Measurements from ENCODE around the gene SORCS2. TPM values are rescaled to one million over a fixed set of nuclear protein-coding genes. Genes with fewer than 3 reads are reported as not detected.

The SORCS2 gene
- polyA plus RNA-seq, 3 donors, result 0.46 to 0.55 TPM; not detected in 1

GRCh38 chr4:7320206-7320797 lies 128.0 kb downstream of the SORCS2 start:
- H3K27me3 ChIP-seq (ENCODE audit: control insufficient read depth in 2 of 2, insufficient read depth in 2 of 2, low read length in 2 of 2), result no peaks in the 10 kb centered on the region
- TF ChIP-seq CTCF (IDR thresholded peaks at IDR 0.05), result no peak
- Mint-ChIP-seq H3K4me1 (no peaks in the 10 kb centered on the region), H3K27ac (no peak overlapping the region), H3K9me3 (peaks cover 3 to 17% (median 15%) of the 10 kb centered on the region in 7 donors), H3K27me3 (ENCODE audit: low read depth in 3 of 3) (peaks cover 4 to 20% (median 7%) of the 10 kb centered on the region in 3 donors), H3K4me3 (no peak overlapping the region), H3K36me3 (no peaks in the 10 kb centered on the region)
- DNase-seq, result no peak
- H3K4me3 ChIP-seq (replicated peaks in 1 of 3; ENCODE audit: low read depth in 2 of 3, low read length in 3 of 3), result no peak overlapping the region
- H3K27ac ChIP-seq (ENCODE audit: low read depth in 1 of 2, low read length in 2 of 2), result no peak overlapping the region
- no peaks in the 10 kb centered on the region for H4K20me1 ChIP-seq (ENCODE audit: insufficient read depth, low read length)
- H2AFZ ChIP-seq (ENCODE audit: insufficient read depth, low read depth, low read length, poor library complexity, severe bottlenecking), result no peak overlapping the region
- no peaks in the 10 kb centered on the region for H3K4me1 ChIP-seq (ENCODE audit: control insufficient read depth in 1 of 2, insufficient read depth in 2 of 2, low read length in 2 of 2)
- WGBS (ENCODE audit: insufficient coverage), result 54% methylated on average over 2 of the region's 5 CpGs
- H3K36me3 ChIP-seq (replicated peaks in 1 of 2; ENCODE audit: control insufficient read depth in 1 of 2, insufficient read depth in 2 of 2, low read length in 2 of 2), result no peaks in the 10 kb centered on the region
- intact Hi-C loops (cut with micrococcal nuclease), result no loop called here
- H3K9ac ChIP-seq (ENCODE audit: insufficient read depth, low read length, poor library complexity, severe bottlenecking), result no peak overlapping the region
- H3K9me3 ChIP-seq (replicated peaks in 1 of 2; ENCODE audit: control insufficient read depth in 1 of 2, insufficient read depth in 1 of 2, low read length in 2 of 2), result peaks cover 0 to 21% of the 10 kb centered on the region in 2 donors
- no peak overlapping the region for H3K4me2 ChIP-seq (replicated peaks; ENCODE audit: extremely low read depth, low read length, poor library complexity, severe bottlenecking)
- H3K79me2 ChIP-seq (ENCODE audit: insufficient read depth, low read length), result no peaks in the 10 kb centered on the region

DNA sequence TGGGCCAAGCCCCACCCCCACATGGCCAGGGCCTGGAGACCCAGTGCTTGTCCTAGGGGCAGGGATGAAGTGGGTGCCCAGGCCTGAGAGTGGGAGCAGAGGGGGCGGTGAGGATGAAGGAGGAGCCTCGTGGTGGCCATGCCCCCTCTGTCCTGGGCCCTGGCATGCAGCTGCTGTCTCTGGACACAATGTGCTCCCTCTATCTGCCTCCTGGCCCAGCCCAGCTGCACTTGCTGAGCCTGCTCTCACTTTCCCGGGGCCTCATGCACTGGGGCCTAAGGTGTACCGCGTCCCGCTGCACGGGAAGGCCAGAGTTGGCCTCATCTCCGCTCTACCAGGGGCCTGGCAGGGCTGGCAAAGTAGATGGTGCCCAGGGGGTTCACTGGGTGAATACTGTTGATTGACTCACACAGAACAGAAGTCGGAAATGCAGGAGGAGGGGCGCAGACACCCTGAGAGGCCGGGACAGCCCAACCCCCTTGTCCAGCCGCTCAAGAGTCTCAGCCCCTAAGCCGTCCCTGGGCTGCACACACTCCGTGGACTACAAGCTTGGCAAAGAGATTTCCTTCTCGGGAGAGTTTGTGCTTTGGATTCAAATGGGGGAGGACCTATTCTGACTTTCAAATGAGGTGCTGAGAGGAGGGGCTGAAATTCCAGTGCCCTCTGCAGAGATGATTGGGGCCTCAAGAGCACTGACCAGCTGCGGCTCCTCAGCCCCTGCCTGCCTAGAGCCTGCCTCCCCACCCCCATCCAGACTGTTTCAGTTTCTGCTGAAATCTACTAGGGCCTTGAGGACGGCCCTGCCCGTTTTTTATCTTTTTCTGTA lies 130.0 kb downstream of the SORCS2 start:
- Histone ChIP-seq H3K9me3 (replicated peaks in 1 of 2; ENCODE audit: control insufficient read depth in 1 of 2, insufficient read depth in 1 of 2, low read length in 2 of 2) (peaks cover 0 to 21% of the 10 kb centered on the region in 2 donors), H3K27me3 (ENCODE audit: control insufficient read depth in 2 of 2, insufficient read depth in 2 of 2, low read length in 2 of 2) (no peaks in the 10 kb centered on the region), H4K20me1 (ENCODE audit: insufficient read depth, low read length) (no peaks in the 10 kb centered on the region), H3K27ac (ENCODE audit: low read depth in 1 of 2, low read length in 2 of 2) (no peak overlapping the region), H3K4me1 (ENCODE audit: control insufficient read depth in 1 of 2, insufficient read depth in 2 of 2, low read length in 2 of 2) (no peaks in the 10 kb centered on the region), H3K4me2 (replicated peaks; ENCODE audit: extremely low read depth, low read length, poor library complexity, severe bottlenecking) (no peak overlapping the region), H2AFZ (ENCODE audit: insufficient read depth, low read depth, low read length, poor library complexity, severe bottlenecking) (no peak overlapping the region), H3K9ac (ENCODE audit: insufficient read depth, low read length, poor library complexity, severe bottlenecking) (no peak overlapping the region), H3K4me3 (replicated peaks in 1 of 3; ENCODE audit: low read depth in 2 of 3, low read length in 3 of 3) (no peak overlapping the region), H3K36me3 (replicated peaks in 1 of 2; ENCODE audit: control insufficient read depth in 1 of 2, insufficient read depth in 2 of 2, low read length in 2 of 2) (no peaks in the 10 kb centered on the region), H3K79me2 (ENCODE audit: insufficient read depth, low read length) (no peaks in the 10 kb centered on the region)
- intact Hi-C loops (cut with micrococcal nuclease), result no loop called here
- no peak for DNase-seq
- H3K9me3 Mint-ChIP-seq, result peaks cover 3 to 17% (median 14%) of the 10 kb centered on the region in 7 donors
- no peak overlapping the region for H3K4me3 Mint-ChIP-seq
- 68% methylated on average over 12 of the region's 18 CpGs for WGBS (ENCODE audit: insufficient coverage)
- no peaks in the 10 kb centered on the region for H3K4me1 Mint-ChIP-seq
- H3K27ac Mint-ChIP-seq, result no peak overlapping the region
- H3K27me3 Mint-ChIP-seq (ENCODE audit: low read depth in 3 of 3), result peaks cover 7 to 23% (median 7%) of the 10 kb centered on the region in 3 donors
- no peaks in the 10 kb centered on the region for H3K36me3 Mint-ChIP-seq
- TF ChIP-seq CTCF (IDR thresholded peaks at IDR 0.05), result no peak

Measured in CD14-positive monocyte (primary cell).